GM12865 (cell line): ENCODE measurements around the gene NAALADL1.

ENCODE experiments used
- DNase-seq: peaks from one replicate; pipeline ENCODE4 v3.0.0; 2010; ENCODE audit warnings: low read depth
- H3K4me3 ChIP-seq: 2 replicates; pipeline ENCODE4 v1.5.1; 2011; ENCODE audit warnings: mild to moderate bottlenecking, low read depth, low read length, control low read depth
- TF ChIP-seq, protein P1 (sequence below): IDR thresholded peaks from 2 replicates; pipeline ENCODE4 v1.5.1; 2011; ENCODE audit warnings: low read length, control low read depth, low read depth, inconsistent platforms; ENCODE audit not compliant: insufficient read depth; ENCODE audit errors: missing control alignments

The NAALADL1 gene

DNA sequence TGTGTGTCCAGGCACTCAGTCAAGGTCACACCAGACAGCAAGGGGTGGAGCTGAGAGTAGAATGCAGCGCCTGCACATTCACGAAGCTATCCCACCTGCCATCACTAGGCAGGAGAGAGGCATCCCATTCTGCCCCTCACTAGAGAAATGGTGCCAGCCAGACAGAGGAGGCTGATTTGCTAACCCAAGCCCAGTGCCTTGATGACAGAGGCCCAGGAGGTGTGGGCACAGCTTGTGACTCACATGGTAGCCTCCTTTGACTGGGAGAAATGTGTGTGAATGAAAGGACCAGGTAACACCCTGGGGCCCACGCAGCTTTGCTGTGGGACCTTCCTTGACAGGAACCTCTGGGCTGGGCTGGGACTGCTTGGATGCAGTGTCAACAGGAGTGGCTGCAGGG, 5.2 kb upstream of the NAALADL1 start:
- no peak overlapping the region for H3K4me3 ChIP-seq
- DNase-seq: no peak
- TF ChIP-seq, protein P1, sequence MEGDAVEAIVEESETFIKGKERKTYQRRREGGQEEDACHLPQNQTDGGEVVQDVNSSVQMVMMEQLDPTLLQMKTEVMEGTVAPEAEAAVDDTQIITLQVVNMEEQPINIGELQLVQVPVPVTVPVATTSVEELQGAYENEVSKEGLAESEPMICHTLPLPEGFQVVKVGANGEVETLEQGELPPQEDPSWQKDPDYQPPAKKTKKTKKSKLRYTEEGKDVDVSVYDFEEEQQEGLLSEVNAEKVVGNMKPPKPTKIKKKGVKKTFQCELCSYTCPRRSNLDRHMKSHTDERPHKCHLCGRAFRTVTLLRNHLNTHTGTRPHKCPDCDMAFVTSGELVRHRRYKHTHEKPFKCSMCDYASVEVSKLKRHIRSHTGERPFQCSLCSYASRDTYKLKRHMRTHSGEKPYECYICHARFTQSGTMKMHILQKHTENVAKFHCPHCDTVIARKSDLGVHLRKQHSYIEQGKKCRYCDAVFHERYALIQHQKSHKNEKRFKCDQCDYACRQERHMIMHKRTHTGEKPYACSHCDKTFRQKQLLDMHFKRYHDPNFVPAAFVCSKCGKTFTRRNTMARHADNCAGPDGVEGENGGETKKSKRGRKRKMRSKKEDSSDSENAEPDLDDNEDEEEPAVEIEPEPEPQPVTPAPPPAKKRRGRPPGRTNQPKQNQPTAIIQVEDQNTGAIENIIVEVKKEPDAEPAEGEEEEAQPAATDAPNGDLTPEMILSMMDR: no peak

DNA sequence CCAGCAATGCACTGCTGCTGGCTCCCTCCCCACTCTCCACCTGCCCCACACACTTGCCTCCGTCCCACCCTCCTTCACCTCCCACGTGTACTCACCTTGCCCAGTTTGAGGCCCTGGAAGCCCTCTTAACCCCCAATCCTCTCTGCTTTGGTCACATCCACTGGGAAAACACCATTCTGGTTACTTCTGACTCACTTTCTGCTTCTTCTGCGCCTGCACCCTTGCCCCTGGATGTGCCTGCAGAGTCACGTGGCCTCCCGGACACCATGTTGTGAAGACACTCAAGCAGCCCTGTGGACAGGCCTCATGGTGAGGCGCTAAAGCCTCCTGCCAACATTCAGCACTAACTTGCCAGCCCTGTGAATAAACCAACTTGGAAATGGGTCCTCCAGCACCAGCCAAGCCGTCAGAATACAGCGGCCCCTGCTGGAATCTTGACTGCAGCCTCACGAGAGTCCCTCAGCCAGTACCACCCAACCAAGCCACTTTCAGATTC, 2.6 kb upstream of the NAALADL1 start:
- DNase-seq: no peak
- TF ChIP-seq, protein P1: no peak
- H3K4me3 ChIP-seq: no peak overlapping the region

DNA sequence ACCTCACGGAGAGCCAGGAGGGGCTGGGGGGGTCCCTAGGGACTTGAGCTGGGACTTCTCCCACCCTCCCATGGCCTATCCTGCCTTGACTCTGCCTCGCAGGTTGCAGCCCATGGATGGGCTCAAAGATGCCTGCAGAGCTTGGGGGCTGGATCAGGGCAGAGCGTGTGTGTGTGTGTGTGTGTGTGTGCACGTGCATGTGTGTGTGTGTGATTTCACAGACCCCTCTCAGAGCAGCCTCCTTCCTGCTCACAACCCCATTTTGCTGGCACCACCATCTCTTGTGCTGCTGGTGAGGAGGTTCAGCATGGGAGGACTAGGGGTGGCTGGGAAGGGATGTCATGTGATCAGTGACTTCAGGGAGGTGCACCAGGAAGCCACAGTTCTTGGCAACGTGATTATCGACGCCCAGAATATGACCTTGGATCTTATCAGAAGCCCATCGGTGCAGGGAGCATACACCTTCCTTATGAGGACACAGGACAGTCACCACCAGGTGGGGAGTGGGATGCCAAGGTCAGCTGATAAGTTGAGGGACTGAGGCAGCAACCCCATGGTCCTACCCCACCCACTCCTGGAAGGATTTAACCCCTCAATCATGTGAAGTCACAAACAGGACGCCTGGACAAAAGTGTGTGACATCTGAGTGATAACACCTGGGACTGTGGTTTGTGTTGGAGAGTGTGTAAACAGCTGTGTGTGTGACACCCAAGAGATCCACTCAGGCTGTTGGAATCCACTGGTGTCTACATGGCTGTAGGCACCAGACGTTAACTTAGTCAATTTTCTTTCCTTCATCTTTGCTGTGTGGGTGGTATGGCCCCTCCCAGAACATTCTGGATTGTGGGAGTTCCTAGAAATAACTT, 1.8 kb upstream of the NAALADL1 start:
- H3K4me3 ChIP-seq: no peak overlapping the region
- TF ChIP-seq, protein P1: no peak
- peak; percentile 37 for DNase-seq

DNA sequence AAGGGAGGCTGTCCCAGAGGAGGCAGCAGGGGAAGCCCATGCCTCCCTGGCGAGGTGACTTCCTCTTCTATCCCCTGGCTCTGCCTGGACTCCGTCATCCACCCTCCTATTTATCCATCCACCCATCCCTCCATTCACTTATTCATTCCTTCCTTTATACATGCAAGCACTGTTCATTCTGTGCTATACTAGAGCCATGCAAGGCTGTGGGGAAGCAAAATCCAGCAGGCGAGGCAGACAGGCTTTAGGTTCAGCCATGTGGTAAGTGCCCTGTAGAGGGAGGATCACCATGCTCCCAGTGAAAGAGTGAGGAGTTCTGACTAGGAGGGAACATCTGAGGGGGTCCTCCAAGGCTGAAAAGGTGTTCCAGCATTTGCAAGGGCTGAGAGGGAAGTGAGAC, 1.2 kb upstream of the NAALADL1 start:
- DNase-seq: no peak
- no peak overlapping the region for H3K4me3 ChIP-seq
- TF ChIP-seq, protein P1: no peak

DNA sequence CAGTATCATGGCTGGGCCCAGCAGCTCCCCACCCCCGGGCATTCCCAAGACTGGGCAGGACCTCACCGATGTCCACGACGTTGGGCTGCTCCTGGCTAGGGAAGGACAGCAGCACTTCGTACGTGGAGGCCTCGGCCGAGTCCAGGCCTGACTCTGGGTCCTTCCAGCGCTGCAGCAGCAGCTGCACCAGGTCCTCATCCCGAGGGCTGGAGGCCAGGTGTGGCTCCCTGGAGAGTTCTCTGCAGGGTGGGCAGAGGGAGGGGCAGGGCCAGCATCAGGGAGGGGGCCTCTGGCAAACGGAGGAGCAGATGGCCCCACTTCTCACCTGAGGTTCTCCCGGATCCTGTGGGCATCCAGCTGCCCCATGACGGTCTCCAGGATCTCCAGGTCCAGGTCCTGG, 341 bp downstream of the NAALADL1 start:
- H3K4me3 ChIP-seq: no peak overlapping the region
- no peak for DNase-seq
- TF ChIP-seq, protein P1: no peak

DNA sequence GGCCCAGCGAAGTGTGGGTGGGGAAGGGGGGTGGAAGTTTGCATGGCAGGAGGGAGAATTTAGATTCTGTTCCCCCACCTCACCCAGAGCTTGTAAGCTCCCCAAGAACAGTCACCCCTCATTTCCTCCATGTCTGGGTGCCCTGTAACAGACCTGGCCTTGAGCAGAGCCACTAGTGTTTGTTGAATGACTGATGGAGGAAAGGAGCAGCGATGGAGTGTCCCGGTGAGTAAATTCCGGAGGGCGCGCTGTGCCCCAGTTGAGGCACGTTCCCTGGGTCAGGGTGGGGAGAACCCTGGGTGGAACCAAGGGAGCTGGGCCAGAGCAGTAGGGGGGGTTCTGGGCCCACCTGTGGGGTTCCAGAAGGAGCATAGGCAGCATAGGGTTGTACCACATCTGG, 827 bp downstream of the NAALADL1 start:
- TF ChIP-seq, protein P1: no peak
- no peak overlapping the region for H3K4me3 ChIP-seq
- no peak for DNase-seq
